Ovary (tissue), 9 donors: ENCODE data around the gene NYAP2. TPM values are rescaled to one million over a fixed set of nuclear protein-coding genes. Genes with fewer than 3 reads are reported as not detected.

Source experiments
- DNase-seq, 5 donors: peaks; one replicate each; pipeline ENCODE4 v3.0.0-alpha.2; 2019 to 2020
- H3K27ac ChIP-seq, 2 donors: fragments of 200-600 bp; one replicate each; pipeline versions ENCODE4 v1.5.1 to v1.8.0; 2019 to 2022
- H3K27me3 ChIP-seq: fragments of 200-600 bp; one replicate; pipeline ENCODE4 v1.8.0; 2022
- H3K36me3 ChIP-seq: fragments of 200-600 bp; sonication (generic); one replicate; pipeline ENCODE4 v1.5.1; 2019
- H3K4me1 ChIP-seq: one replicate; pipeline ENCODE4 v1.8.1; 2013; ENCODE audit warnings: mild to moderate bottlenecking, moderate library complexity; ENCODE audit not compliant: insufficient read depth
- H3K4me3 ChIP-seq: fragments of 200-600 bp; sonication (generic); one replicate; pipeline ENCODE4 v1.5.1; 2017
- H3K9me3 ChIP-seq, 2 donors: fragments of 200-600 bp in 1 of 2; sonication (generic) in 1 of 2; one replicate each; pipeline versions ENCODE4 v1.5.1 to v1.8.1; 2013 to 2019; ENCODE audit warnings: mild to moderate bottlenecking in 1 of 2, moderate library complexity in 1 of 2
- EP300 ChIP-seq: sonication (generic); formaldehyde crosslinking; IDR thresholded peaks from one replicate; pipeline ENCODE4 v1.6.1; 2017; ENCODE audit warnings: antibody characterized with exemption
- POLR2A ChIP-seq: fragments of 450-650 bp; IDR thresholded peaks from one replicate; pipeline ENCODE4 v1.6.1; 2017; ENCODE audit warnings: antibody characterized with exemption, mild to moderate bottlenecking, moderate library complexity
- WGBS, 3 donors: extraction: QIAGEN DNeasy Blood & Tissue Kit in 1 of 3; methylation state at CpG; one replicate each; pipeline versions ENCODE4 v1.1.5 to v1.1.7; 2013 to 2017; 5-methylcytosine and 5-hydroxymethylcytosine counted together
- intact Hi-C, 4 donors: fragments of 100-400 bp; cut with DNase I; formaldehyde crosslinking; loops; one replicate each; pipeline versions ENCODE4 v1.11.0 to v1.15.1; 2022 to 2023
- polyA plus RNA-seq, 2 donors: library from polyadenylated mRNA; stranded (reverse); fragments of 200-250 nt in 1 of 2; fragments of 350-450 nt in 1 of 2; fragmentation: Illumina TruSeq in 1 of 2; extraction: RNeasy Lipid Tissue Mini Kit (QIAGEN cat#74804) in 1 of 2; gene quantifications; one replicate each; pipeline ENCODE4 v1.2.3, GENCODE V29; 2013 to 2014
- total RNA-seq, 7 donors: library from RNA; depleted of rRNA in 2 of 7; stranded (reverse); fragments of >200 nt in 2 of 7; fragmentation: NEBNext Ultra II Directional in 3 of 7; extraction: Animal tissue kit (Norgen Biotek cat#: 25700) in 3 of 7; gene quantifications; one replicate each; pipeline versions ENCODE4 v1.1.0 to v1.2.4, GENCODE V29; 2016 to 2023
- TF ChIP-seq, protein P1 (sequence below), 3 donors: fragments of 450-650 bp in 2 of 3; fragments of 200-600 bp in 1 of 3; IDR thresholded peaks; one replicate each; pipeline versions ENCODE4 v1.5.1 to v1.8.0; 2016 to 2022; ENCODE audit warnings: antibody characterized with exemption in 3 of 3, mild to moderate bottlenecking in 1 of 3
- donor health status: DM: no; HTN: no; CAD: no; lungs with moderate emphysema.
- donor health status: DM: no; HTN: no; CAD: no.
- donor health status: Bipolar disorder and iron deficiency.
- donor health status: DM: yes; HTN: yes; CAD: no.
- donor health status: DM: no; HTN: no; CAD: no.
- donor health status: DM: yes; HTN: yes; CAD: no.

The NYAP2 gene
- total and polyA plus RNA-seq, 9 donors = 0.10 to 0.13 TPM; not detected in 7

DNA sequence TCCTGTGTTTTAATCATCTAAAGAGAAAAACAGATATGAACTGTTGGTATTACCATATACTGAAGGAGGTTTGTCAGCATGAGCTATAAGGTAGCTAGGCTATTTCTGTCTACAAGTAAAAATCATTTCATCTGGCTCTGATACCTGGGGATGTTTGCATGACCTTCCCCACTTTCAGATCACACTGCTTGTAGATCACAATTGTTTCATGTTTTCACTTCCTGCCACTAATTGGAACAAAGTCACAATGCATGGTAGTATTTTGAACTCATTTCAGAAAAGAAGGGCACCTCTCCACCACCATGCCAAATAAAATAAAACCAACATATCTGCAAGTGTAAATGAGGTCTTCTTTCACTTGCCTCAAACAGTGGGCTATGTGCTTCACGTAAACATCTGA is 37.8 kb downstream of the NYAP2 start:
- WGBS, 3 donors = 85 to 91% (median 89%) methylated on average over 1 of the region's 1 CpG
- DNase-seq = no peak
- TF ChIP-seq EP300 = no peak
- Histone ChIP-seq H3K27me3 (no peaks in the 10 kb centered on the region), H3K4me1 (no peaks in the 10 kb centered on the region), H3K9me3 (no peaks in the 10 kb centered on the region), H3K27ac (no peak overlapping the region), H3K36me3 (no peaks in the 10 kb centered on the region), H3K4me3 (no peak overlapping the region)
- intact Hi-C loops = no loop called here

DNA sequence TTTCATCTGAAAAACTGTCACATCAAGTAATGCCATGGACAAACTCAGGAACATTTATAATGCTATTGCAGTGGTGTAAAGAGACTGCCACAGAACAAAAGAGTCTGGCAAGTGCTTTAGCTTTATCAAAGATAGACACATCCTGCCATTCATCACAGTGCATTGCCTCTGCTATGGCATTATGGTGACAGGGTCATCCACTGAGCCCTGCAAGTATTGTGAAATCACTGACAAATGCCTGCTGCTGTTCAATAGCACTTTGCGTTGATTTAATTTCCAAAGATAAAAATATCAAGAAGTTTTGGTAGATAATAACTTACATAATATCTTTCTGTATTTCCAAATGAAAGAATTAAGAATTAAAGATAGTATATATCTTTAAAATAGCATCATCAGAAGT is 38.7 kb downstream of the NYAP2 start:
- DNase-seq = no peak
- no peaks in the 10 kb centered on the region for H3K36me3 ChIP-seq
- no peaks in the 10 kb centered on the region for H3K4me1 ChIP-seq
- no peaks in the 10 kb centered on the region for H3K9me3 ChIP-seq
- H3K27ac ChIP-seq = no peak overlapping the region
- intact Hi-C loops = no loop called here
- H3K4me3 ChIP-seq = no peak overlapping the region
- H3K27me3 ChIP-seq = no peaks in the 10 kb centered on the region
- TF ChIP-seq, protein P1, sequence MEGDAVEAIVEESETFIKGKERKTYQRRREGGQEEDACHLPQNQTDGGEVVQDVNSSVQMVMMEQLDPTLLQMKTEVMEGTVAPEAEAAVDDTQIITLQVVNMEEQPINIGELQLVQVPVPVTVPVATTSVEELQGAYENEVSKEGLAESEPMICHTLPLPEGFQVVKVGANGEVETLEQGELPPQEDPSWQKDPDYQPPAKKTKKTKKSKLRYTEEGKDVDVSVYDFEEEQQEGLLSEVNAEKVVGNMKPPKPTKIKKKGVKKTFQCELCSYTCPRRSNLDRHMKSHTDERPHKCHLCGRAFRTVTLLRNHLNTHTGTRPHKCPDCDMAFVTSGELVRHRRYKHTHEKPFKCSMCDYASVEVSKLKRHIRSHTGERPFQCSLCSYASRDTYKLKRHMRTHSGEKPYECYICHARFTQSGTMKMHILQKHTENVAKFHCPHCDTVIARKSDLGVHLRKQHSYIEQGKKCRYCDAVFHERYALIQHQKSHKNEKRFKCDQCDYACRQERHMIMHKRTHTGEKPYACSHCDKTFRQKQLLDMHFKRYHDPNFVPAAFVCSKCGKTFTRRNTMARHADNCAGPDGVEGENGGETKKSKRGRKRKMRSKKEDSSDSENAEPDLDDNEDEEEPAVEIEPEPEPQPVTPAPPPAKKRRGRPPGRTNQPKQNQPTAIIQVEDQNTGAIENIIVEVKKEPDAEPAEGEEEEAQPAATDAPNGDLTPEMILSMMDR (IDR thresholded peaks at IDR 0.05) = no peak
- no peak for TF ChIP-seq POLR2A
- no peak for TF ChIP-seq EP300
- WGBS, 3 donors = 66 to 71% (median 70%) methylated on average over 1 of the region's 1 CpG

DNA sequence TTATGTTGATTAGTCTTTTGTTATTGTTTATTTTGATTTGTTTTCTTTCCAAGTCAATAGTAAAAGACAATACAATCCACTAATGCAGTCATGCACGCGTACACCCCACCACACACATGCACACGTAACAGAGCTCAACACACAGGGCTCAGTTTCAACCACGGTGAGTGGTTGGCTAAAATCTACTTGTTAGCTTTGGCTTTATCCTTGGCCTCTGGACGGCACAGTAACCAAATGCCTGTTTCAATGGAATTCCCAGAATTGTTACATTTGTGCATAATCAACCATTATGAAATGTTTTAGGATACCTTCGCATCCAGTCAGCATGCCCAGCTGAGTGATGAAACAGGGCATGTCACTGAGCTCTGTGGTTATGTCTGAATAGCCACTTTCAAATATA is 53.2 kb downstream of the NYAP2 start:
- intact Hi-C loops = no loop called here
- WGBS, 3 donors = 75 to 82% (median 76%) methylated on average over 6 of the region's 6 CpGs
- TF ChIP-seq, protein P1 (IDR thresholded peaks at IDR 0.05) = no peak
- TF ChIP-seq EP300 (no peak), POLR2A (no peak)

DNA sequence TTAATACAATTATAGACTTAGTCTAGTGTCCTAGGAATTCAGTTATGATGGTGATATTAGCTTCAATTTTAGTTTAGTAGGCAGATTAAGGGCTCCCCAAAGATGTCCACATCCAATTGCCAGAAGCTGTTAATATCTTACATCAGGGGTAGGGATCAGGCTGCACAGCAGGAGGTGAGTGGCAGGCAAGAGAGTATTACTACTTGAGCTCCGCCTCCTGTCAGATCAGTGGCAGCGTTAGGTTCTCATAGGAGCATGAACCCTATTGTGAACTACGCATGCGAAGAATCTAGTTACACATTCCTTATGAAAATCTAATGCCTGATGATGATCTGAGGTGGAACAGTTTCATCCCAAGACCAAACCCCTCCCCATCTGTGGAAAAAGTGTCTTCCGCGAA is 54.9 kb downstream of the NYAP2 start:
- Histone ChIP-seq H3K9me3 (no peaks in the 10 kb centered on the region), H3K27ac (no peak overlapping the region), H3K27me3 (no peaks in the 10 kb centered on the region), H3K36me3 (no peaks in the 10 kb centered on the region), H3K4me1 (no peaks in the 10 kb centered on the region), H3K4me3 (no peak overlapping the region)
- DNase-seq = no peak
- intact Hi-C loops = no loop called here
- TF ChIP-seq POLR2A = no peak
- TF ChIP-seq, protein P1 (IDR thresholded peaks at IDR 0.05) = no peak
- TF ChIP-seq EP300 = no peak
- 93 to 95% (median 94%) methylated on average over 6 of the region's 6 CpGs for WGBS, 3 donors

More for the DNA sequence above, 53.2 kb downstream of the NYAP2 start:
- DNase-seq = no peak
- no peaks in the 10 kb centered on the region for H3K27me3 ChIP-seq
- H3K27ac ChIP-seq = no peak overlapping the region
- H3K4me1 ChIP-seq = no peaks in the 10 kb centered on the region
- no peak overlapping the region for H3K4me3 ChIP-seq
- no peaks in the 10 kb centered on the region for H3K9me3 ChIP-seq
- no peaks in the 10 kb centered on the region for H3K36me3 ChIP-seq

DNA sequence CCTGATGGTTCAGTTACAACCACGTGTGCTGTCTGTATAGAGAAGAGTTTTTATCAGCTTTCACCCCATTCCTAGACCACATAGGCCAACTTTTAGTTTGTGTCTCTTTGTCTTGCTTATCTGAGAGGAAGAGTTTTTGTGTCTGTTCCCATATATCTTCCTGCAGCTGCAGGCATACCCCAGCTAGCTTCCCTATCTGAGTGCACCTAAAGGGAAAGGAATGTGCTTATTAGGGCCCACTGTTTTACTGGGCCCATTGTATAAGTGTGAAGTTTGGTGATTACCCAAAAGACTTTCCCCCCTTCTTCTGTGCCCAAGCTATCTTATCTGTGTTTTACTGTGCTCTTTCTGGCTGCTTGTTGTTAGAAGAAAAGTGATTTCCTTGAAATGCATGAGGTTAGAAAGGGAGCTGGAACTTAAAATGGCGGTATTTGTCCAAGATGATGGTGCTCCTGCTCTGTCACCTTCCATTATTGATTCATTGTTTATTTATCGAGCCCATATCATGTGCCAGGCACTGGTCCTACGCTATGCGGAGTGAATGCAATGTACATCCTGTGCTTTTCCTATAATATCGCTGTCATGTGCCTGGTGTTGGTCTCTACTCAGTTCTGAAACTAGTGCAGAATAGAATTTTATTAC is 57.2 kb downstream of the NYAP2 start:
- H3K27ac ChIP-seq = no peak overlapping the region
- H3K4me1 ChIP-seq = no peaks in the 10 kb centered on the region
- DNase-seq = no peak
- TF ChIP-seq POLR2A (no peak), EP300 (no peak)
- TF ChIP-seq, protein P1 (IDR thresholded peaks at IDR 0.05) = no peak
- H3K36me3 ChIP-seq = no peaks in the 10 kb centered on the region
- no peaks in the 10 kb centered on the region for H3K9me3 ChIP-seq
- H3K4me3 ChIP-seq = no peak overlapping the region
- 76 to 79% (median 77%) methylated on average over 6 of the region's 6 CpGs for WGBS, 3 donors
- intact Hi-C loops = no loop called here
- H3K27me3 ChIP-seq = no peaks in the 10 kb centered on the region
